ENCODE measurements around the gene URB1.
"Not testable (repeated sequence)": the region's sequence is repeated elsewhere in the genome, so short reads cannot be mapped to it uniquely, and the experiment has no call there.

URB1 gene

DNA sequence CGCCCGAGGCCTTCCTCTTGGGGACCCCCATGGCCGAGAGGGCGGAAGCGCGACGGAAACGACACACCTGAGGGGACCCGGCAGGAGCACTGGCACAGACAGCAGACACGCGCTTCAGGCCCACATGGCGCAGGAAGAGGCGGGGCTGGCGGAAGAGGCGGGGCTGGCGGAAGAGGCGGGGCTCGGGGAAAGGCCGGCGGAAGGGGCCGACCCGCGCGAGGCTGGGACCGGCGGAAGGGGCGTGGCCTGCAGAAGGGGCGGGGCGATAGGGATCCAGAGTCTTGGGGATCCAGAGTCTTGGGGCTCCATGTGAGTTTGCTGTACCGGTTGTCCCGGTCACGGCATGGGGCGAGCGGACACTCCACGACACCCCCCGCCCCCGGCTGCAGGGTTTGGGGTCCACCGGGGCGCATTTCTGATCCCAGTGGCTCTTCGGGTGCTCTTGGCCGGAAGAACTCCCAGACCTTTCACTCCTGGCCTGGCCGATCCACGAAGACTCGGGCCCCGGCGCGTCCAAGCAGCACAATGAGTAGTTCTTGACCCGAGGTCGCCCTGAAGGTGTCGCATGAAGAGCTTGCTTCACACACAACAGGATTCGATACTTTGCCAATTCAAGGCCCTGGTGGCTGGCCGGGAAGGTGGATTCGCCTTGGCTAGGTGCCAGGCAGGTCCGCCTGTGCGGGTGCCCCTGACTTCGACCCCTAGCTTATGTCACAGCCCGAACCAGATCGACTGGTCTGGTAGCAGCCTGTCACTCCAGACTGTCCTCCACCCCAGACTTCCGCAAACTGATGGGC is at the start of gene URB1:
Gene URB1 (minus strand): TSS at position 133 of the 797 bp plus-strand sequence. CDS start 102 bp downstream, at position 31.
- DNase-seq, result peak; percentile 34 to 96 (median 89)

DNA sequence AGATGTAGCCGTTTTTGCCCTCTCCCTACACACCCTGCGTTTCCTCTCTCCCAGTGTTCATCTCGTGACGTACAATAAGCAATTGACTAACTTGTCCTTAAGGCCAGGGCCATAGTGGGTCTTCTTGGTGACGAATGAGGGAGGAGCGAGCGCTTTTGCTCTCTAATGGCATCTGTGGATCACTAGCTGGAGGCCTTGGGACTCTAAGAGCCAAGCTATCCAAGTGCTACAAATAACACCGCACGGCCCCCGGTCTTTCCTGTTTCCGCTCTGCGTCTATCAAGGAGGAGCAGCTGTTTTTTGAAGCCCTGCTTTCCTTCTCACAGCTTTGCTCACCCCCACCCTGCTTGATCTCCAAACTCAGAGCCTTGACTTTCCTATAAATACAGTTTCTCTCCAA is 44.9 kb upstream of the URB1 start:
- DNase-seq, result no peak

- DNase-seq, result not testable (repeated sequence)
Observed at GRCh38 chr21:32432982-32433660, 40.3 kb upstream of the URB1 start.

DNA sequence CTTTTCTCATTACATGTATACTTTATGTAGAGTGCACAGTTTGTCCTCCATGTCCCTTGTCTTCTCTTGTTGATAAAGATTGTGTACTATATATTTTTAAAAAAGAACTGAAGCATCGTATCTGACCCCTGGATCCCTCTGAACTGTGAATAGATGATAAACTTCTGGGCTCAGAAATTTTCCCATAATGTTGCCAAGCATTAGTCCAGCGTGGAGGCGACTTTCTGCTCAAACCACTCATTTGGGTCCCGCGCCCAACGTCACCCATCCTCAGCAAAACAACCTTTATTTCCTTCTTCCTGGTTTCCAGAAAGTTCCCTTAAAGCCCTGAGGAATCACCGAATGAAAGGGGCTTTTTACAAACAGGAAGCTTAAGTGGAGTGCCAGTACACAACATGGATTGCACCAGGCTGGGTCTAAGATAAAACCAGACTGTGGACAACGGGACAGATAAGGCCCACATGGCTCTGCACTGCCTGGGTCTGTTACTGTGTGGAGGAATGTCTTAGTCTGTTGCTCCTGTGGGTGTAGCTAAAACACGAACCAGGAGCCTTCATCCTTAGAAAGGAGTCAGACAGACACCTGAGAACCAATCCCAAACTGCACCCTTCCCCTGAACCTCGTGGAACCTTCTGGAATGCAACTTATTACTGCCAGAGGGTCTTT is 35.3 kb upstream of the URB1 start:
- no peak for DNase-seq

GRCh38 chr21:32426592-32427051 is 33.8 kb upstream of the URB1 start:
- peak in 16 of 58 donors; percentile 17 to 73 (median 38) for DNase-seq

- DNase-seq, result no peak
Observed at GRCh38 chr21:32426066-32426465, 33.3 kb upstream of the URB1 start.

GRCh38 chr21:32425628-32426027 is 32.8 kb upstream of the URB1 start:
- peak in 1 of 58 donors; percentile 7 for DNase-seq

DNA sequence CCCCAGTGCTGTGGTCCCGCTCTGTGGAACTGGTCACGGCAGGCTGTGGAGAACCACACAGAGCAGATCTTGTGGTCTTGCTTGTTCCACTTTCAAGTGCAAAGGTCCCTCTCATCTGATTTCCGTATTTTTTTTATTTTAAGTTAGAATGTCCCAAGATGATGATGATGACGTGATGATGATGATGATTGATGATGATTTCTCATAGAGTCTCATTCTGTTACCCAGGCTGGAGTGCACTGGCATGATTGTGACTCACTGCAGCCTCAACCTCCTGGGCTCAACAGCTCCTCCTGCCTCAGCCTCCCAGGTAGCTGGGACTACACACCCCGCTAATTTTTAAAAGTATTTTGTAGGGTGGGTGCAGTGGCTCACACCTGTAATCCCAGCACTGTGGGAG is 31.9 kb upstream of the URB1 start:
- DNase-seq, result no peak

DNA sequence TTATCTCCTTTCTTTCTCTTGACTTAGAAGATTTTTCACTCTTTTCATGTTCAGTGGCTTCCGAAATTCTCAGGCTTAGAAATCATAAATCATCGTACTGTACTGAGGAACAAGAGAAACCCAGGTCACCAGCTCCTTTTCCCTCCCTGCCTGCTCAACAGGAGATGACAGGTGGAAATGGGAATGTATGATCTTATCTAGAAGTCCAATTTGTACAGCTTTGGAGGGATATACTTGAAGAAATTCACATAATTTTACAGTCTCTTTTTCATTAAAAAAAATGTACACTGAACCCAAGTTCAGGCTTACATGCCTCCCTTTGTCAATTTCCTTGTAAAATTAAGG is 31.4 kb upstream of the URB1 start:
- DNase-seq, result no peak

DNA sequence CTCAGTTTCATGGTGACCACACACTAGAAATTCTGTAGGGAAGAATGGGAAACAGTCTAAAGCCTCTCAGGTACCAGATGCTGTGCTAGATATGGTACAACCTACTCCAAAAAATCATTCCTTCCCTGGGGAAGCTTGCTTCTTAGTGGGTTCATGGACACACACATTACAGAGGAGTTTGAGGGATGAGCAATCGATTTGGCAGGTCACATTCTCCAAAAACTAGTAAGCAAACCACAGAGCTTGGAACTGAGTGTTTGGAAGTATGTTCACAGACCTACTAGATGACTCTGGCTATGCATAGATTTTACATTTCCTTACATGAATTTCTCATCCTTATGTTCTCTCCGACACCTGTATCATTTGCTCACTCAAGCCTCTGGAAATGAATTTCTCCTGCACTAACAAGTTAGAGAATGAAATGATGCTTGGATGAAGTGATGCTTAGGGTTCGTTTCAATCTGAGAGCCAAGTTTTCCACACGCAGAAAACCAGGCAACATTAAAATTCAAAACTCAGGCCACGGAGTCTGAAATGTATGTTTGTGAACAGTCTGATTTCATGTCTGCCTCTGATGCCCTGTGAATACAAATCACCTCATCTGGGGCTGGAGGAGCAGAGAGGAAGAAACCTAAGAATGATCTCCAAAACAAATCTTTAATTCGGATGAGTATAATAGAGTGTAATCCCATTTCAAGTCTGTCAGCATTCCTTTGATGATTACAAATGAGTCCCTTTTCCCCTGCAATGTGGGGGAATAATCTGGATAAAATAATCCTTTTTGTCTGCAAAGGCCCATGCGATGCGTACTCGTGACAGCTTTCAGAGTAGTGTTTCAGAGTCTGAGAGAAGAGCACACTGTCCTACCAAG is 30.7 kb upstream of the URB1 start:
- DNase-seq, result peak in 2 of 58 donors; percentile 6 to 23

DNA sequence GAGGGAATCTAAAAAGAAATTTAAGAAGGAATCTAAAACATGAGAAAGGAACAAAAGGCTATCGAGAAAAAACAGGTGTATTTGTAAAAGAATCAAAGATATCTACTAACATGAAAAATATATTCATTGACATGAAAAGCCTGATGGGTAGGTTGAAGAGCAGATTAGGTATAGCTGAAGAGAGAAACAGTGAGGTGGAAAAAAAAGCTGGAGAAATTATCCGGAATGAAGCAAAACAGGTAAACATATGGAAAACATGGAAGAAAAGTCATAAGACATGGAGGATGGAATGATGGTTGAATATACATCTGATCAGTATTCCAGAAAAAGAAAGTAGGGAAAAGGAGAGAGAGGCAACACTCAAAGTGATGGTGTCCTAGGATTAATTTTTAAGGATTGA is 29.3 kb upstream of the URB1 start:
- no peak for DNase-seq

GRCh38 chr21:32418146-32418545 is 25.3 kb upstream of the URB1 start:
- DNase-seq, result no peak

DNA sequence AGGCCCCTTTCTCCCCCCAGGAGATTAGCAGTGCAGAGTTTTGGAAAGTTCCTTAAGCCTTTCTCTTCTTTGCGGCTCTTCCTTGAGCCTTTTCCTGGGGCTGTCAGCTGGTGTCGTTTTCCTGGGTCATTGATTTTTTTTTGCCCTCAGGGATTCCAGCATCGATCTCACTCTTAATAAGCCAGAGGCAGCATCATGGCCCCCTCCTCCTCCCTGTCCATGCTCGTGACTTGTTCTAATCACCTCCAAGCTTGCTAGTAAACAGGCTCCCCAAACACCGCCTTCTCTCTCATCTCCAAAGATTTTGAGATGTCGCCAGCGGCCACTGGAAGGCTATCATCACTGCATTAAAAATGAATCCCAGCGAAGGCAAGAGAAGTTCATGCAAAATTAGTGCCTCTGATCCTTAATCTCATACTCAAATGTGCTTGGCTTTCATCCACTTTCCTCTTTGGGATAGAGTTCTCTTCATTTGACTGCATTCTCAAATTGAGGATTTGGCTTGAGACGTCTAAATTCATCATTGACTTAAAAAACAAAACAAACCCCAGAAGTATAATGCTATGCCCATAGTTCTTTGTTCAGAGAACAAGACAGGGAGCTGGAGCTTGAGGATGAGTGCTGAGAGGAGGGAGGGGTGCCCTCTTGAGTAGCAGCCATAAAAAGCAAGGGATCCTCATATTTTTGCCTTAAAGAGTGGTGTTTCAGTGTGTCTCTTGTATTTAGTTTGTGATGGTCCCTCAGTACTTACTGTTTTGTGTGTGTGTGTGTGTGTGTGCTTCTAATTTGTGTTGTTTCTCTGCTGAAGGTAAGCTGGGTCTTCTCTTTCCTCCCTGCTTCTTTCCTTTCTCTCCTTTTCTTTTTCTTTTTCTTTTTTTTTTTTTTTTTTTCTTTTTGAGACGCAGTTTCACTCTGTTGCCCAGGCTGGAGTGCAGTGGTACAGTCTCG is 22.9 kb upstream of the URB1 start:
- peak in 1 of 58 donors; percentile 11 for DNase-seq

DNA sequence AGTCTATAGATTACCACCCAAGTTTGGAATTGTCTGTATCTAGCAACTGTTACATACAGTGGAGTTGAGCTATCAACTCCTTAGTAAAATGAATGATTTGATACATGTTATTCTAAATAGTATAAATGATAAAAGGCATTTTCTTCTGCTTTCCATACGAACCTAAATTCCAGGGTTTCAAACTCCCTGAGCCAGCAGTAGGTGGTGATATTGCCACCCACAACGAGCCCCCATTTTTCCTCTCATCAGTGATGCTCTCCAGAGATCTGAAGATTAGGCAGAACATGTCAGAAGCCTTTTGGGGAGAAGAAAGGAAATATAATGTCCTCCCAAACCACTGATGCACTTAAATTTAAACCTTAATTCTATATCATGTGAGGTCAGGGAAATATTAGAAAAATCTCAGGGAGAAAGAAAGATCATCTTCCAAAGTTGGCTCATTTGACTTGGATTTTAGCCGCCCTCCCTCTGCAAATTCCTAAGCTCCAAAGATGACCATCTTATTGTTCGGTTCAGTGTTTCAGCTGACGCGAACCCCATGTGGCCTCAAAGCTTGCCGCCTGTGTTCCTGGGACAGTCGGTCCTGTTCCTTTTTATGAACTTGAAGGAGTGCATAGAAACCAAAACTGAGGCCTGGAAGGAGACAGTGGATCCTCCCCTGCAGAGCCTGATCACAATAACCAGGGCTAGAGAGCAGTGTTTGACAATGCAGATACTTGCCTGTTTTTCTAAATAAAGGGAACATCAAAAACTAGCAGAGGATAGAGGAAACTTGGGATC is 22.0 kb upstream of the URB1 start:
- peak in 25 of 58 donors; percentile 3 to 62 (median 20) for DNase-seq

DNA sequence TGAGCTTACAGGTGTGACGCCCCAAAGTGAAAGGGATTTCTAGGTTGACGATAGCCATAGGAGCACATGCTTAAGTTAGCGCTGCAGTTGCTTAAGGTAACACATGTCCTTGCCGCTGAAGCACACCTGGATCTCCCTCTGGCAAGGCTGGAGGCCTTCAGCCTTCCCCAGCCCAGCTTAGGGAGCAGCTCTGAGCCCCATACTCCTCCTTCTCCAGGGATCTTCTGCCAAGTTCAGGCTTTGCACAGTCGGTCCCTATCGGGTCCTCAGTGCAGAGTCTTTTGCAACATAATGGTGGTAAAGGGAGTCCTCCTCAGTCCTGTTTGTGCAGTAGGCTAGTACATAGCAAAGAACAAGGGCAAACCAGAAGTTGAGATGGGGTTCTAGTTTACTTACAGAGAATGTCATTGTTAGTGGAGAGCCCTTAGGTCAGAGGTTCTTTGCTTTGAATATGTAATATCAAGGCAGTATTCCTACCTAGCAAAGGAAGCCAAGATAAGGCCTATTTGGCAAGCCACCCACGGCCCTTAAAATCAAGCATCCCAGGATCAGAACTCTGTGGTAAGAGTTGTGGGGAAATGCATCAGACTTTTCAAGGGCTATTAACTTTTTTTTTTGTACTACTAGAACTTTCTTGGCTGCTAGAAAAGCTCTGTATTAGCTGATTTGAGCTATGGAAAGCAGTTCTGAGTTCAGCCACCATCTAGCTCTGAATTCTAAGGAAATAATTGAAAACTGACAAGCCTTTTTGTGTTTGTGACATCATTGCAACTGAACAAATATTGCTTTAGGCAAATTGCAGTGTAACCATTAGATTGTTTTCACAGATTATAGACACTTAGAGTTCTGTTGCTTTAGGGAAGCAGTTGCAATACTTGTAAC is 21.1 kb upstream of the URB1 start:
- DNase-seq, result peak in 10 of 58 donors; percentile 6 to 64 (median 28)

DNA sequence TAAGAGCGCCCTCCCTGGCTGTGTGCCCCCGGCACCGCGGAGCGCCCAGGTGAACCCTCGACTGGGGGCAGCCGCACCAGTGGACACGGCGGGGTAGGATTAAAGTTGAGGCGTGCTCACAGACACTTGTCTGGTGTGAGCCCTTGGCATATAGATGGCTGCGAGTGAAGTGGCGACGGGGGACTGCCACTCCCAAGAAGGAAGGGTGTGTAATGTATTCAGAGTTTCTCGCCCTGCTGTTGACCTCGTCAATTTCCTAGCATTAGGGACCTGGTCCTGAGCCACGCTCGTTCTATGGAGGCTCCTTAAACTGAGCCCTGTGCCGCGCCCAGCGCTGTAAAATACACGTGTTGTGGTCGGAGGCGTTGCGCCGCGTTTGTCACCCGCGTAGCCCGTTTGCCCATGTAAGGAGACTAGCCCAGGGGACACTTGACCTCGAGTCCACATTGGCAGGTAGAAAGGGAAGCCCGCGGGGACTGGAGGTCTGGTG is 20.2 kb upstream of the URB1 start:
- DNase-seq, result peak in 23 of 58 donors; percentile 11 to 53 (median 42)

- peak in 41 of 58 donors; percentile 11 to 78 (median 57) for DNase-seq
Observed at GRCh38 chr21:32412162-32413014, 19.6 kb upstream of the URB1 start, which contains the start of gene EVA1C. Gene EVA1C, plus strand, starts transcription at chr21:32412706. Its CDS starts 148 bp downstream, at chr21:32412854.

Data from anterior cingulate cortex (tissue), 58 donors.